Heart right ventricle (tissue), 16 donors: ENCODE results near the gene MS4A15. TPM values are rescaled to one million over a fixed set of nuclear protein-coding genes. Genes with fewer than 3 reads are reported as not detected.

Experiments
- ATAC-seq, 8 donors: fragments of 200-7000 bp; cut with Tn5 transposase; one replicate each; pipeline ENCODE4 v1.9.1; 2020; ENCODE audit warnings: mild to moderate bottlenecking in 8 of 8, moderate library complexity in 8 of 8, moderate number of reproducible peaks in 1 of 8
- DNase-seq, 2 donors: peaks; one replicate each; pipeline ENCODE4 v3.0.0-alpha.2; 2020
- H3K27ac ChIP-seq, 10 donors: fragments of 200-600 bp; sonication (generic) in 2 of 10; one replicate each; pipeline versions ENCODE4 v1.5.0 to v1.8.0; 2020 to 2022; ENCODE audit warnings: mild to moderate bottlenecking in 3 of 10
- H3K27me3 ChIP-seq, 7 donors: fragments of 200-600 bp; one replicate each; pipeline ENCODE4 v1.8.0; 2021 to 2022; ENCODE audit warnings: mild to moderate bottlenecking in 2 of 7
- H3K36me3 ChIP-seq, 9 donors: fragments of 200-600 bp; sonication (generic) in 1 of 9; one replicate each; pipeline versions ENCODE4 v1.5.0 to v1.8.0; 2020 to 2022; ENCODE audit warnings: mild to moderate bottlenecking in 2 of 9
- H3K4me1 ChIP-seq, 9 donors: fragments of 200-600 bp; sonication (generic) in 1 of 9; one replicate each; pipeline versions ENCODE4 v1.5.0 to v1.8.0; 2020 to 2022; ENCODE audit warnings: mild to moderate bottlenecking in 4 of 9
- H3K4me3 ChIP-seq, 10 donors: fragments of 200-600 bp; sonication (generic) in 2 of 10; one replicate each; pipeline versions ENCODE4 v1.5.0 to v1.8.0; 2020 to 2022; ENCODE audit warnings: mild to moderate bottlenecking in 7 of 10, moderate library complexity in 2 of 10
- H3K9me3 ChIP-seq, 11 donors: fragments of 200-600 bp in 10 of 11; sonication (generic) in 2 of 11; one replicate each; pipeline versions ENCODE4 v1.5.0 to v1.8.0; 2013 to 2022; ENCODE audit warnings: mild to moderate bottlenecking in 2 of 11, control low read depth in 1 of 11, moderate library complexity in 1 of 11
- CTCF ChIP-seq, 9 donors: fragments of 200-600 bp; sonication (generic) in 2 of 9; IDR thresholded peaks; one replicate each; pipeline versions ENCODE4 v1.5.0 to v1.8.0; 2021 to 2022; ENCODE audit warnings: antibody characterized with exemption in 9 of 9, mild to moderate bottlenecking in 5 of 9, moderate library complexity in 1 of 9
- WGBS, 2 donors: extraction: QIAGEN DNeasy Blood & Tissue Kit; methylation state at CpG; one replicate each; pipeline ENCODE4 v1.1.7; 2013; ENCODE audit warnings: inconsistent platforms in 1 of 2; 5-methylcytosine and 5-hydroxymethylcytosine counted together
- intact Hi-C, 10 donors: fragments of 100-400 bp; cut with DNase I; formaldehyde crosslinking; loops; one replicate each; pipeline versions ENCODE4 v1.11.1 to v1.14.2; 2022
- polyA plus RNA-seq, 2 donors: library from polyadenylated mRNA; stranded (reverse); fragments of 200-250 nt; gene quantifications; one replicate each; pipeline ENCODE4 v1.2.3, GENCODE V29; 2013
- total RNA-seq, 10 donors: library from RNA; stranded (reverse); fragmentation: NEBNext Ultra II Directional in 3 of 10; extraction: Animal tissue kit (Norgen Biotek cat#: 25700) in 3 of 10; gene quantifications; one replicate each; pipeline versions ENCODE4 v1.2.1 to v1.2.4, GENCODE V29; 2021 to 2023
- donor health status: Arrhythmogenic right ventricular cardiomyopathy.
- donor health status: ischemic (EF 13 %, LVEDD 7.1; RV severe dilation, severe dysfunction).
- donor health status: healthy with polysubstance abuse.
- donor health status: DM: no; HTN: yes; CAD: no.
- donor health status: DM: no; HTN: no; CAD: no.
- donor health status: ischemic (EF 25% LVEDD 6.9; RV normal size, moderate dysfunction).
- donor health status: ischemic (EF 25% LVEDD 5.7; RV mildly dilated, moderate dysfunction).
- donor health status: healthy.
- donor health status: DM: yes; HTN: yes; CAD: no.
- donor health status: Ischemic cardiomyopathy.
- donor health status: ischemic (EF 35%, LVEDD 5.7; RV mildly dilated, moderate dysfunction).
- donor health status: nonischemic (EF 11% LVEDD 7.7; RV severe dilation, severe dysfunction).
- donor health status: DM: yes; HTN: yes; CAD: no.
- donor health status: PGD.
- donor health status: ischemic (EF 29% LVEDD 5.4; RV normal size, mild dysfunction).
- donor health status: nonischemic (EF 23%, LVEDD 6.1; RV moderate dilation, normal function).

Gene MS4A15
- total and polyA plus RNA-seq, 12 donors = not detected

DNA sequence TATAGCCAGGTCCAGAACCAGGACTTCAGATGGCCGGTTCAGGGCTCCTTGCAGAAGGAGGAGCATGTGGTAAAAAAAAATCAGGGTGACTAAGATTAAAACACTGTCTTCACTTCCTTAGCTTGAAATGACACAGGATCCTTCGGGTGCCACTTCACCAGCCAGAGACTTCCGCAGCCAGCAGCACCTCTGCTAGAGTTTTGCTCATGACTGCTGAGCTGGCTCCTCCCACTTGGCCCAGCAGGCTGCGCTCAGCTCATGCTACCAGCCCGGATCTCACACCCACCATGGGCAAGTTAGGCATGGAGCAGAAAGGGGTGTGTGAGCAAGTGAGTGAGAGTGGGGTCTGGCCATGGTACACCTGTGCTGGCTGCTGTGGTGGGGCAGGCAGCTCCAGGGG is 38.7 kb upstream of the MS4A15 start:
- H3K27me3 ChIP-seq = peaks cover 0 to 21% (median 0%) of the 10 kb centered on the region in 7 donors
- H3K4me1 ChIP-seq = no peaks in the 10 kb centered on the region
- no peak for DNase-seq
- peaks cover 0 to 20% (median 0%) of the 10 kb centered on the region in 11 donors for H3K9me3 ChIP-seq
- no peak overlapping the region for H3K4me3 ChIP-seq
- no peak for ATAC-seq
- intact Hi-C loops = no loop called here
- no peaks in the 10 kb centered on the region for H3K36me3 ChIP-seq
- TF ChIP-seq CTCF (IDR thresholded peaks at IDR 0.05) = no peak
- H3K27ac ChIP-seq = no peak overlapping the region
- 86 to 94% methylated on average over 5 of the region's 5 CpGs for WGBS, 2 donors

- TF ChIP-seq CTCF (IDR thresholded peaks at IDR 0.05) = no peak
- Histone ChIP-seq H3K27ac (no peak overlapping the region), H3K27me3 (peaks cover 0 to 21% (median 0%) of the 10 kb centered on the region in 7 donors), H3K4me3 (no peak overlapping the region), H3K36me3 (no peaks in the 10 kb centered on the region), H3K9me3 (peaks cover 0 to 20% (median 0%) of the 10 kb centered on the region in 11 donors), H3K4me1 (no peaks in the 10 kb centered on the region)
- 80 to 82% methylated on average over 10 of the region's 10 CpGs for WGBS, 2 donors
- DNase-seq = no peak
- ATAC-seq = no peak
- intact Hi-C loops = no loop called here
Measured at GRCh38 chr11:60718524-60719316, 37.9 kb upstream of the MS4A15 start.

- no peak for TF ChIP-seq CTCF (IDR thresholded peaks at IDR 0.05)
- intact Hi-C loops = no loop called here
- Histone ChIP-seq H3K27ac (no peak overlapping the region), H3K4me1 (no peaks in the 10 kb centered on the region), H3K27me3 (peaks cover 0 to 20% (median 0%) of the 10 kb centered on the region in 7 donors), H3K36me3 (no peaks in the 10 kb centered on the region), H3K9me3 (peaks cover 0 to 20% (median 0%) of the 10 kb centered on the region in 11 donors), H3K4me3 (no peak overlapping the region)
- ATAC-seq (no peak), DNase-seq (no peak)
- WGBS, 2 donors = 84 to 86% methylated on average over 4 of the region's 4 CpGs
Measured at GRCh38 chr11:60719391-60719790, 37.3 kb upstream of the MS4A15 start.

- WGBS, 2 donors = 77 to 80% methylated on average over 6 of the region's 6 CpGs
- Histone ChIP-seq H3K9me3 (peaks cover 0 to 20% (median 0%) of the 10 kb centered on the region in 11 donors), H3K27me3 (peaks cover 0 to 20% (median 0%) of the 10 kb centered on the region in 7 donors), H3K4me1 (no peaks in the 10 kb centered on the region), H3K36me3 (no peaks in the 10 kb centered on the region), H3K4me3 (no peak overlapping the region), H3K27ac (no peak overlapping the region)
- no peak for DNase-seq
- ATAC-seq = no peak
- intact Hi-C loops = no loop called here
- no peak for TF ChIP-seq CTCF (IDR thresholded peaks at IDR 0.05)
Measured at GRCh38 chr11:60720460-60720859, 36.2 kb upstream of the MS4A15 start.
